H1 (cell line): ENCODE measurements around the gene GSK3B. TPM values are rescaled to one million over a fixed set of nuclear protein-coding genes. Genes with fewer than 3 reads are reported as not detected.

ENCODE experiments used
- FOSL1 ChIP-seq: IDR thresholded peaks from 2 replicates; pipeline ENCODE4 v1.6.1; 2011; ENCODE audit warnings: mild to moderate bottlenecking, low read depth, low read length, moderate library complexity; ENCODE audit not compliant: insufficient read depth
- NRF1 ChIP-seq: IDR thresholded peaks from 2 replicates; pipeline ENCODE4 v1.6.1; 2011; ENCODE audit warnings: mild to moderate bottlenecking, low read depth, low read length, improper control_type of control experiment
- RNF2 ChIP-seq: fragments of 200-900, 300-1000 bp; sonication (generic); IDR thresholded peaks from 2 replicates; pipeline ENCODE4 v1.7.1; 2016; ENCODE audit warnings: borderline replicate concordance, low read depth, mild to moderate bottlenecking, antibody characterized with exemption, low read length; ENCODE audit not compliant: poor library complexity, severe bottlenecking; ENCODE audit errors: missing control alignments
- TBP ChIP-seq: IDR thresholded peaks from 2 replicates; pipeline ENCODE4 v1.6.1; 2011; ENCODE audit warnings: low read depth, low read length, improper control_type of control experiment
- polyA plus RNA-seq, 7 experiments: library from polyadenylated mRNA; depleted of rRNA in 3 of 7; stranded (reverse) in 5 of 7; unstranded in 2 of 7; fragments of >200 nt in 5 of 7; fragments of 200-250 nt in 2 of 7; gene quantifications; 1 replicate in 5 of 7; 2 replicates in 1 of 7; 4 replicates in 1 of 7; pipeline versions ENCODE4 v1.2.1 to v1.2.3, GENCODE V29; 2011 to 2013; ENCODE audit warnings: missing spikeins in 2 of 7, mixed read lengths in 2 of 7
- total RNA-seq: library from RNA; stranded (reverse); fragmentation: NEBNext Ultra II Directional; extraction: Animal tissue kit (Norgen Biotek cat#: 25700); gene quantifications from 2 replicates; pipeline ENCODE4 v1.2.1, GENCODE V29; 2021
- TF ChIP-seq, protein P1 (sequence below), 3 experiments: IDR thresholded peaks; 1 replicate in 2 of 3; 2 replicates in 1 of 3; pipeline versions ENCODE4 v1.5.1 to v1.6.1; 2011; ENCODE audit warnings: low read length in 3 of 3, mild to moderate bottlenecking in 3 of 3, inconsistent platforms in 2 of 3, low read depth in 1 of 3, moderate library complexity in 1 of 3; ENCODE audit not compliant: insufficient read depth in 1 of 3; ENCODE audit errors: control extremely low read depth in 1 of 3

The GSK3B gene
- total and polyA plus RNA-seq, 2 of the 8 experiments (the other 6 are each of a cell fraction or from before 2014, with no cell fraction given): 24.2 to 50.7 TPM

DNA sequence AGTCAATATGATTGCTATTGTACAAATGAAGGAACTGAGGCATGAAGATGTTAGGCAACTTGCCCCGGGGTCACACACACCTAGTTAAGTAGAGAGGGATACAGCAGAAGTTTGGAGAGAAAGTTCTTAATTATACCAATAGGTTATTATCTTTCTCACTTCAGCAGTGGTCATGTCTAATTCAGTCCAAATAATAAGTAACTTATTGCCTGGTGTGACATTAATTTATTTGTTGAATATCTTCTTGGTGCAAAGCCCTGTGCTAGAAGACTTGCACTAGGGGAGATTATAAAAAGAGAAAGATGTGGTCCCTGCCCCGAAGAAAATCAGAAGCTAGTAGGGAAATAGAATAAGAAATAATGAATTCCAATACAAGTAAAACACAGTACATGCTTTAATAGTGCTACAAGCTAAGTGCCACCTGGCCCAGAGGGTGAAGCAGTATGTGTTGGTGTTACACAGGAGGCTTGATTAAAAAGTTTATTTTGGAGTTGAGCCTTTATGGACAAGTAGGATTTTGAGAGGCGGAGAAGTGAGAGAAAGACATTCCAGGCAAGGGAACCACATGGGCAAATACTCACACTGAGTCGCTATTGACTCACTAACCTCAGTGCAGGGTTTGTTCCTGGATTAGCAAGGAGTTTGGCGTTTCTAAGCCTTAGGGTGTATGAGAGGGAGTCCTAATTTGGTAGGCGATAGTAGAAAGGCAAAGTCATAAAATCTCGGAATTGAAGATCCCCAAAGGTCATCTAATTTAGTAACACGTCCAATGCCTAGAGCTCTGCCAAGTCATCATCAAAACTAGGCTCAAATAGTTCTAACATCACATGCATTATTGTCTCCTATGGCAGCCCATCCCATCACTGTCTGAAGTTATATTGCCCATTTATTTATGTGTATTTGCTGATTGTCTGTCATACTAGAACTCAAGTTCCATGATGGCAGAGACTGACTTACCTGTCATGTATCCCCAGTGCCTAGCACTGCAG lies 19.2 kb upstream of the GSK3B start (continued):
- TF ChIP-seq FOSL1: no peak
- no peak for TF ChIP-seq NRF1
- TF ChIP-seq RNF2: no peak
- TF ChIP-seq, protein P1, sequence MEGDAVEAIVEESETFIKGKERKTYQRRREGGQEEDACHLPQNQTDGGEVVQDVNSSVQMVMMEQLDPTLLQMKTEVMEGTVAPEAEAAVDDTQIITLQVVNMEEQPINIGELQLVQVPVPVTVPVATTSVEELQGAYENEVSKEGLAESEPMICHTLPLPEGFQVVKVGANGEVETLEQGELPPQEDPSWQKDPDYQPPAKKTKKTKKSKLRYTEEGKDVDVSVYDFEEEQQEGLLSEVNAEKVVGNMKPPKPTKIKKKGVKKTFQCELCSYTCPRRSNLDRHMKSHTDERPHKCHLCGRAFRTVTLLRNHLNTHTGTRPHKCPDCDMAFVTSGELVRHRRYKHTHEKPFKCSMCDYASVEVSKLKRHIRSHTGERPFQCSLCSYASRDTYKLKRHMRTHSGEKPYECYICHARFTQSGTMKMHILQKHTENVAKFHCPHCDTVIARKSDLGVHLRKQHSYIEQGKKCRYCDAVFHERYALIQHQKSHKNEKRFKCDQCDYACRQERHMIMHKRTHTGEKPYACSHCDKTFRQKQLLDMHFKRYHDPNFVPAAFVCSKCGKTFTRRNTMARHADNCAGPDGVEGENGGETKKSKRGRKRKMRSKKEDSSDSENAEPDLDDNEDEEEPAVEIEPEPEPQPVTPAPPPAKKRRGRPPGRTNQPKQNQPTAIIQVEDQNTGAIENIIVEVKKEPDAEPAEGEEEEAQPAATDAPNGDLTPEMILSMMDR (IDR thresholded peaks at IDR 0.05; ENCODE audit: control extremely low read depth in 1 of 3, insufficient read depth in 1 of 3, low read depth in 1 of 3, low read length in 3 of 3): no peak
- TF ChIP-seq TBP: no peak
